CD4-positive, alpha-beta T cell treated with Interleukin-15 for 4 hours (primary cell): Measurements from ENCODE around the gene TM9SF1.

ENCODE experiments used
- DNase-seq: peaks from one replicate; pipeline ENCODE4 v3.0.0-alpha.2; 2020; ENCODE audit warnings: low spot score

The TM9SF1 gene, protein sequence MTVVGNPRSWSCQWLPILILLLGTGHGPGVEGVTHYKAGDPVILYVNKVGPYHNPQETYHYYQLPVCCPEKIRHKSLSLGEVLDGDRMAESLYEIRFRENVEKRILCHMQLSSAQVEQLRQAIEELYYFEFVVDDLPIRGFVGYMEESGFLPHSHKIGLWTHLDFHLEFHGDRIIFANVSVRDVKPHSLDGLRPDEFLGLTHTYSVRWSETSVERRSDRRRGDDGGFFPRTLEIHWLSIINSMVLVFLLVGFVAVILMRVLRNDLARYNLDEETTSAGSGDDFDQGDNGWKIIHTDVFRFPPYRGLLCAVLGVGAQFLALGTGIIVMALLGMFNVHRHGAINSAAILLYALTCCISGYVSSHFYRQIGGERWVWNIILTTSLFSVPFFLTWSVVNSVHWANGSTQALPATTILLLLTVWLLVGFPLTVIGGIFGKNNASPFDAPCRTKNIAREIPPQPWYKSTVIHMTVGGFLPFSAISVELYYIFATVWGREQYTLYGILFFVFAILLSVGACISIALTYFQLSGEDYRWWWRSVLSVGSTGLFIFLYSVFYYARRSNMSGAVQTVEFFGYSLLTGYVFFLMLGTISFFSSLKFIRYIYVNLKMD

DNA sequence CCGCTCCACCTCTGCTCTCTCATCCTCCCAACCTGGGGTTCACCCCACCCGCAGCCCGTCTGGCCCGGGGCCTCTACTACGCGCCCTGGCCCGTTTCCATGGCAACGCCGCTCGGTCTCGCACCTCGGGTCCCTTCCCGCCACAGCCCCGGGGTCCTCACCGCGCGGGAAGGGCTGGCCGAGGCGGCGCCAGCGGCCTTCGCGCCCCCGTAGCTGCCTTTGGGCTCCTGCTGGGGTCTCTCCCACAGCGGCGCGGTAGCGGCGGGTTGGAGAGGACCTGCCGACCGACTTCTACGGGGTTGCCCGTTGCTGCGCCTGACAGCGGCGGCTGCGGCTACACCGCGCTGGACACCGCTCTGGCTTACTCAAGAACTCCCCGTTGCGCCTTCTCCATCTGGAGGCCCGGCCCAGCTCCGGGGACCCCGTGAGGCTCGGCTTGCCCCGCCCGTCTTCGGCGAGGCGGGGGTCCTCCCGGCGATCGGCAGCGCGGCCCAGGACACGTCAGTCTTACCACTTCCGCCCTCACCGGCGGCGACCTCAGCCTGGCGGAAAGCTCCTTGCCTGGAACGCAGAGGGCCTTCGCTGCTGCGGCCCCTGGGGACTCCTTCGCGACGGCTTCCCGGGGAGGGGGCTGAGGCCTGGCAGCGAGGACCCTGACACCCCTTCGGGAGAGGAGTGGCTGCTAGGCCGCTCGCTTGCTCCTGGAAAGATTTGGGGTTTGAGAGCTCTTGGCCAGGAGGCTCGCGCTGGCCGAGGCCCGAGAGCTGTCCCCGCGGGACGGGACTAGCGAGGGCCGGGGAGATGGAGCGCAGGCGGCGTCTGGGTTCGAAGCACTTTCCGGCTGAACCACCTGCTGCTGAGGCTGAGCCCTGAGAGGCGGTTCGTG lies at the start of gene TM9SF1:
TM9SF1 (minus strand) TSS at position 256 of the 885 bp plus-strand sequence. CDS start 422 bp downstream, outside the sequence.
- DNase-seq: peak; percentile 89

DNA sequence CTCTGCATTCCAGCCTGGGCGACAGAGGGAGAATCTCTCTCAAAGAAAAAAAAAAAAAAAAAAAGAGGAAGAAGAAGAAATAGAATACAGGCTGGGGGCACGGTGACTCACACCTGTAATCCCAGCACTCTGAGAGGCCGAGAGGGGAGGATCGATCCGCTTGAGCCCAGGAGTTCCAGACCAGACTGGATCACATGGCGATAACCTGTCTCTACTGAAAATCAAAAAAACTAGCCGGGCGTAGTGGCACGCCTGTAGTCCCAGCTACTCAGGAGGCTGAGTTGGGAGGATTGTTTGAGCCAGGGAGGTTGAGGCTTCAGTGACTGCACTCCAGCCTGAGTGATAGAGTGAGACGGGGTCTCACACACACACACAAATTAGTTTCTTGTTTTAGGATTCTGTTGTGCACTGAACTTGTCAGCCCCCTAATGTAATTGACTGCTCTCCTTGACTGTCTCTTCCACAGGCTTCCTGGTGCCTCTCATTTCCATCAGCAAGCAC lies 48.1 kb upstream of the TM9SF1 start:
- DNase-seq: no peak

DNA sequence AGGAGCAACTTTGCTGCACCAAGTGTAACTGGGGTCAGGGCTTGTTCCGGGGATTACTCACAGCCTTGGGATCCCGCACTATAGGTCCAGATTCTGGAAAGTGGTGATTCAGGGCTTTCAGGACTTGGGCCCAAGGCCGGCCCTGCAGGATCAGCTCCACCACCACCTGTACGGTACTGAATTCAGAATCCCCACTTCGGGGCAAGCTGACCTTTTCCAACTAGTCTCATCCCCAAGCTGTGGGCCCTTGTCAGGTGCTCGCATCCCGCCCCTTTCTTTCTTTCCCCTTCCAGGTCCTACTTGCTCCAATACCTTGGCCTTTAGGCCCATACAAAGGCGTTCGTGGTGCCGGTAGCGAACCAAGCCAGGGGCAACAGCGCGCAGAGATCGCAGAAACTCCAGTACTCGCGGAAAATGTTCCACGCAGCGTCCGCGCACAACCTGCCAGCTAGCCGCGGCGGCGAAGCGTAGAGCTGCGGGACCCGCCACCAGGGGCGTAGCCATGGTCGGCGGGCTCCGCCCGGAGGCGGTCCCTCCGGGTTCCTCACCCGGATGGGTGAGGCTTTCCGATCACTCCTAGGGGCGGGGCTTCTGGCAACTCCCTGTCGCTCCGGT lies 46.7 kb upstream of the TM9SF1 start:
- peak; percentile 92 for DNase-seq

DNA sequence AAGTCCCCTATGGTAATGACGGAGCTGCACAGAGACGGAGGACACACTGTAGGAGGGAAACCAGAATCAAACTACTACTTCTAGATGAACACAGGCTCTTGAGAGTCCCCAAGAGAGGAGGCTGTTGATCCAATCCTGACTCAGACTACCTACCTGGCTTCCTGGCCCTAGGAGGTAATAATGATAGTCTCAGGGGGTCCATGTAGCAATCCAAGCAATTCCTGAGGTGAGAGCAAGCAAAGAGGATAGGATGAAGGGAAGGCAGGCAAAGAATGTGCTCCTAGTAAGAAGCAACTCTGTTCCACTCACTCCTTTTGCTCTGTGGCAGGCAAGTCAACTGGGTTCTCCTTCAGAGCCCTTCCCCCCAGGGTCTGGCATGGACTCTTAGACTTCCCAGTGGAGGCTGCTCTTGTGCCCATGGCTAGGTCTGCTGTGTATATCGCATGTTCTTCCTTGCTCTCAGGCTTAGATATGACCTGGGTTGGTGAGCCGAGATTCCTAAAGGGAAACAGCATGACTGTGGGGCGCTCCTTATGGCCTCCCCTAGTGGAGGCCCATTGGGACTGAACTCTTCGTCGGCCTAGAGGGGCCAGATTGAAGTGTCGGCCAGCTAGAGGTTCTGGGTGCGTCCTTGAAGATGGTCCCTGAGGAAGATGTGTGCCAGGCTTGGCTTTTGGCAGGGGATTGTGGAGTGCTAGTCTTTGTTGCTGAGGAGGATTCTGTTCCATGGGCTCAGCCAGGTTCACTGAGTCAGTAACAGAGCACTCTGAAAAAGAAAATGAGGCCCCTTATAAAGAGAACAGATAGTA lies 45.1 kb upstream of the TM9SF1 start:
- no peak for DNase-seq

DNA sequence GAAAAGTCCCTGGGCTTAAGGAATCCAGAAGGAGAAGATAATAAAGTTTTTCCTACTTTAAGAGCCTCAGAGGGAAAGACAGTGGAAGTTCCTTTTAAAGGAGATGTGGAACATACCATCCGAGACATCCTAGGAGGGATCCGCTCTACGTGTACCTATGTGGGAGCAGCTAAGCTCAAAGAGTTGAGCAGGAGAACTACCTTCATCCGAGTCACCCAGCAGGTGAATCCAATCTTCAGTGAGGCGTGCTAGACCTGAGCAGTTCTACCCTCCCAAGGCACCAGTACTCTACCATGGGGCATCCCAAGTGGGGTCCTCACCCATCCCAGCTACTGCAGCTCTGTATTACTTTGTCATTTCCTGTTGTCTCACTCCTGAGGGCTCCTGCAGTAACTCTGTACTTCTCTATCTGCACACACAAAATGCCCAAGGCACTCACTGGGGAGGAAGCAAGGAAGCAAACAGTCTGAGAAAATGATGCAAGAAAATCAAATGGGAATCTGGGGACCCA lies 43.3 kb upstream of the TM9SF1 start:
- DNase-seq: no peak

DNA sequence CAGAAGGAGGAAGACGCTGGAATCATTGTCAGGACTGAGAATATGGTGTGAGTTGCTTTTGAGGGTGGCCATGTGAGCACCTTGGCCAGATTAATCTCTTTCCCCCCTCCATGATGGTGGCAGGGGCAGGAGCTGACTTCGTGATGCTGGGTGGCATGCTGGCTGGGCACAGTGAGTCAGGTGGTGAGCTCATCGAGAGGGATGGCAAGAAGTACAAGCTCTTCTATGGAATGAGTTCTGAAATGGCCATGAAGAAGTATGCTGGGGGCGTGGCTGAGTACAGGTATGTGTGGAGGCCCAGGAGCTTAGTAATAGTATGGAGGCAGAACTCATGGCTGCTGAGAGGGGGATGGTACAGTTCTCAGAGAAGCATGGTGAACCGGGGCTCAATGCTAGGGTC lies 42.9 kb upstream of the TM9SF1 start:
- no peak for DNase-seq

DNA sequence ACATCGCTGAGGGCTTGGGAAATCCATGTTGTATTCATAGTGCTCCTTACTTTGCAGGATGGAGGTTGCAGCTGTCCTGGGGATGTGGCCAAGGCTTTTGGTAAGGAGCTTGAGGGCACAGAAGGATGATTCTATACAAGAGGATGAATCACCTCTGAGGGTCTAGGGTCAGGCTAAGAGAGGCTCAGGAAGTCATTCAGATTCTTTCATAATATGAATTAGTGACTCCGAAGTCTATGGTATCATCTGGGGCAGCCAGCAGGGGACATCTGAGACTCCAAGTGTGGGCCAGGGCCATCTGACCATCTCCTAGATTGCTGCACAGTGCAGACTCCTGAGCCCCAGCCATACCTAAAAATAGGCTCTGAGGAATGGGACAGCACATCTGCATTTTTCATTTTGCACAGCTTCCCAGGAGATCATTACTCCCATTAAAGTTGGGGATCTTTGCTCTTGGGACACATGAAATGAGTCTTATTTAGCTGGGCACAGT lies 42.3 kb upstream of the TM9SF1 start:
- DNase-seq: no peak

DNA sequence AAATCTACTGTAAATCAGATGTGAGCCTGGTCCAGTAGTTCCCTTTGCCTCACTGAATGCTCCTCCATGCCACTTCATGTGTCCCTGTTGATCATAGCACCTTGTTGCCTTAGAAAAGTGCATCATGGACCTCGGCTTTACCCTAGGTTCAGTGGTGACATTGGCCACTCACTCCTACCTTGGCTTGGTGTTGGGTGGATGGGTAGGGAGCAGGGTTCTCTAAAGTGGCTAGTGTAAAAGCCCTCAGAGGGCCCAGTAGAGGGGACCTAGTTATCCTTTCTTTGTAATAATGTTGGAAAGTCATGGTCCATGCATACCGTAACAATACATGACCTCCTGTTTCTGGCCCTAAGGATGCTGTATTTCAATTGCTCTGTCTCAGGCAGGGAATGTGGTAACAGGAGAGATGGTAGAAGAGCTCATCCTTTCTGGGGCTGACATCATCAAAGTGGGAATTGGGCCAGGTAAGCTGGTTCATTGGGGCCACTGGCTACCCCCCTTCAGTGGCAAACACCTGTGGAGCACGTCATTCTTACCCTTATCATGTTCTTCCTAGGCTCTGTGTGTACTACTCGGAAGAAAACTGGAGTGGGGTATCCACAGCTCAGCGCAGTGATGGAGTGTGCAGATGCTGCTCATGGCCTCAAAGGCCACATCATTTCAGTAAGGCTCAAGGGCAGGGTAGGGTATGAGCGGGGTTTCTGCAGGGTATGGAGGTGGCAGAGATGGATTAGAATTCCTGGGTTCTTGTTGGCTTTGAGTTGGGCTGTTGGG lies 41.6 kb upstream of the TM9SF1 start:
- DNase-seq: no peak

DNA sequence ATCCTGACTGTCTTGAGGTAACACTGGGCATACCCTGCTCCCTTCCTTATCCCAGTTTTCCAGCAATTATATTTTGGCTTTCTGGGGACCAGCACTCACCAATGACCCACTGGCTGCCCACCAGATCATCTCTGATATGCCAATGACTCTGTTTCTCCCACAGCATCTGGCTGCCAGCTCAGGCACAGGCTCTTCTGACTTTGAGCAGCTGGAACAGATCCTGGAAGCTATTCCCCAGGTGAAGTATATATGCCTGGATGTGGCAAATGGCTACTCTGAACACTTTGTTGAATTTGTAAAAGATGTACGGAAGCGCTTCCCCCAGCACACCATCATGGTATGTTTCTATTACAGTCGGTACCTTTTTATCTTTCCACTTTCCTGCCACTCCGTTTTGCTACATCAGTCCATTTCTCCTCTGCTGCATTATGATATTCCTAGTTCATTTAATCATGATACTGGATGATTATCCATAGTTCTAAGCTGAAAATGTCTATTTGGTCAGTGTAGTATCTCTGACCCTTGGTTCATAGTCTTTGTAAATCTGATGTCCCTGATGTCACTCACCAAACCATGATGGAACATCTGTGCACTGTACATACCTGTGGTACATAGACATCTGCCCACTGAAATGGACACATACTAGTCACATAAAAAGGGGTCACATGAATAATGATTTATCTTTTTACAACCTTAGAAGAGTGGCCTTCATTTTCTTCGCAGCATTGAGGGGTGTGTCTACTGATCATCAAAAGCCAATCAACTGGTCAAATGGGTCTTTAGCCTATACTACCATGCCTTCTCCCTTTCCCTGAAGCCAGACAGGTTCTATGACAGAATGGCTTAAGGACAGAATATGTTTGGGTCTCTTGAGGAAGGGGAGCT lies 40.8 kb upstream of the TM9SF1 start:
- no peak for DNase-seq

DNA sequence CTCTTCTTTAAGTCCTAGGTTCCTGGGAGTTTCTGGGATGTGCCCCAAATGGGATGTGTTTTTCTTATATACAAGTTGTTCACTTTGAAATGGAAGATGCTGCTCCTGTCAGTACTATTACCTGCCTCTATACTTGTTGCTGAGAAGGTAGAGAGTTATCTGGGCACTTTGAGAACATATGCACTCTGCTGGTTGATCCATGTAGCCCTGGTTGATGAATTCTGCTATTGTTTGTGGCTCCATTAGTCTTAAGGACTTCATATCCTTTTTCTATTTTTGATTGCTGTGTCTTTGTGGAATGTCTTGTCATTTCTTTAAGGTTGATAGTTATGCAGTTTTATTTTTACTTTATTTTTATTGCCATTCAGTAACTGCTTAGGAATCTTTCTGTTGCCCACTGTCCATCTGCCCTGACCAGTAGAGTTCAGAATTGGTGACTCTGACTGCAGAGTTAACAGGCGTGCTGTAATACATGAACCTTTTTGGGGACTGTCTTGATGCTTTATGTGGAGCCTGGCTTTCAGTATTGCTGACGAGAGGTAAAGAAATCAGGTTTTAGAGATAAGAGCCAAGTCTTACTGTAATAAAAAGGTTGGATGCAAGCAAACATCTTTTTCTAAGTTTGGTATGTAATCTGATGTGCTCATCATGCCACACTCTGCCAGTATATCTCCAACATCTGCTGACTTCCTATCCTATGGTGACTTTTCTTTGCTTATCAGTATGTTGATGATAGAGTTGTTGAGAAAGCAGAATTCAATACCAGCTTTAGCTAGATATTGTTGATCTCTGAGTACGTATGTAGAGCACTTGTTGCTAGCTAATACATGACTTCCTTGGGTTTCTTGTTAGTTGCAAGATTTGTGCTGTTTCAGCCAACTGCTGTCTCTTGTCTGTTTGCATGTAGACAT lies 39.1 kb upstream of the TM9SF1 start:
- no peak for DNase-seq

DNA sequence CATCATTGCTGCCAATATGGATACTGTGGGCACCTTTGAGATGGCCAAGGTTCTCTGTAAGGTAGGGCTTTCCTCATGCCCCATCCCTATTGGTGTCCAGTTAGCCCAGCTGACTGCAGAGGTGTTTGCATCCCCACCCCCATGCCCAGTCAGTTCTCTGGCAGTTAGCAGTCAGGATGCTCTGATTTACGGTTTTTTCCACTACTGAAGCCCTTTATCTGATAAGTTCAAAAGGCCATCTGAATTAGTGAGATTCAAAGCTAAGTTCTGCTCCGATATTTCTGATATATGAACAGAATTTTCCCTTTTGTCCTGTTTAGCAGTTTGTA lies 38.3 kb upstream of the TM9SF1 start:
- no peak for DNase-seq

DNA sequence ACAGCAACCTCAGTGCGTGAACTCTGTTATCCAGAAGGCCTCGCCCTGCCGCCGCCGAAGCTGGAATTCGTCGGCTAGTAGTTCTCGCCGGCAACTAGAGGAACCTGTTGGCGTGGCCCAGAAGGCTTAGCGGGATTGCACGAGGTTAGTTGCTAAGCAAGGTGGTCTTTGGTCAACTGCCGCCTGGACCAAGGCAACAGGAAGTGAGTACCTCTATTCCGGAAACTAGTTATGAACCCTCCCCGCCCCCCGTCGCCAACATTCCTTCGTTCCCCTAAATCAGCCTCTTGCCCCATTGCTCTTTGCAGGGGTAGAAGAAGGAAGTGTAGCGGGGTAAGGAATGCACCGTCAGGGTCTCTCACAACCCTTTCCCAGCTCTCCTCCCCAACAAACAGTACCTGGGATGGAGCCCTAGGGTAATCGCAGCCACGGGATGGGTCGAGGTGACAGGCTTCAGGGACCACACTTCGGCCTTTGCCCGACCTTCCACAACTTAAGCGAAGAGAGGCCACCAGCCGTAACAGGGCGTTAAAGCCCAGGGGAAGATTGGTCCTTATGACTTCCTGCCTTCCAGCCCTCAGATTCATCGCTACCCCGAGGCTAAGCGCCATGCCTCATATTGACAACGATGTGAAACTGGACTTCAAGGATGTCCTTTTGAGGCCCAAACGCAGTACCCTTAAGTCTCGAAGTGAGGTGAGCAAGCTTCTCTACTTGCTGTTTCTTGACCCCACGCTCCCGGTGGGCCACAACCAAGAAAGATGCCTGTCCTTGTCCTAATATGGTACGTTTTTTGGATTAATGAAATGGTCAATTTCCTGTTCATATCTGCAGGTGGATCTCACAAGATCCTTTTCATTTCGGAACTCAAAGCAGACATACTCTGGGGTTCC lies 37.6 kb upstream of the TM9SF1 start, which contains the start of gene GMPR2:
GMPR2 (plus strand) TSS at position 285 of the 893 bp plus-strand sequence; CDS start at position 610, 325 bp downstream.
- no peak for DNase-seq

DNA sequence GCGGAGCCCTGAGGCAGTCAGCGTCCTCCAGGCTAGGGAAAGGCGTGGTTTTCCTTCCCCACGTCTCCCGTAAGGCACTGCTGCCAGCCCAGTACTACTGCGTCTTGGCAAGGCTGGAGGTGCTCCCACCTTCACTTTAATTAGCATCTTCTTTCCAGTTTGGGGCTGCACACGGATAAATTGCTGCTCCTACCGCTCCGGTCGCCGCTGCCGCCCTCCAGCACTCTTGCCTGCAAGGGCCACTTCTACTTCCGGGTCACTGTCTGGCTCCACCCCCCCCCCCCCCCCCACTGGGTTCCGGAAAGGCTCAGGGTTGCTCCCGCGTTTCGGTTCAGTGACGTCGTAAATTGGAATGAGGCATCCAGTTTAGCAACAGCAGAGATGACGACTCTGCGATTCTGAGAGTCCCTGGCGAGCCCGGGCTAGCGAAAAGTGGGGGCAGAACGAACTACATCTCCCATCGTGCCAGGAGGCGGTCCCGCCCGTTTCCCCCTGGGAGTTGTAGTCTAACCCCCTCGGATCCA lies 36.9 kb upstream of the TM9SF1 start, which contains the start of gene NEDD8:
NEDD8 (minus strand) TSS at position 247 of the 524 bp plus-strand sequence; CDS start at position 147, 100 bp downstream.
- DNase-seq: peak; percentile 87

DNA sequence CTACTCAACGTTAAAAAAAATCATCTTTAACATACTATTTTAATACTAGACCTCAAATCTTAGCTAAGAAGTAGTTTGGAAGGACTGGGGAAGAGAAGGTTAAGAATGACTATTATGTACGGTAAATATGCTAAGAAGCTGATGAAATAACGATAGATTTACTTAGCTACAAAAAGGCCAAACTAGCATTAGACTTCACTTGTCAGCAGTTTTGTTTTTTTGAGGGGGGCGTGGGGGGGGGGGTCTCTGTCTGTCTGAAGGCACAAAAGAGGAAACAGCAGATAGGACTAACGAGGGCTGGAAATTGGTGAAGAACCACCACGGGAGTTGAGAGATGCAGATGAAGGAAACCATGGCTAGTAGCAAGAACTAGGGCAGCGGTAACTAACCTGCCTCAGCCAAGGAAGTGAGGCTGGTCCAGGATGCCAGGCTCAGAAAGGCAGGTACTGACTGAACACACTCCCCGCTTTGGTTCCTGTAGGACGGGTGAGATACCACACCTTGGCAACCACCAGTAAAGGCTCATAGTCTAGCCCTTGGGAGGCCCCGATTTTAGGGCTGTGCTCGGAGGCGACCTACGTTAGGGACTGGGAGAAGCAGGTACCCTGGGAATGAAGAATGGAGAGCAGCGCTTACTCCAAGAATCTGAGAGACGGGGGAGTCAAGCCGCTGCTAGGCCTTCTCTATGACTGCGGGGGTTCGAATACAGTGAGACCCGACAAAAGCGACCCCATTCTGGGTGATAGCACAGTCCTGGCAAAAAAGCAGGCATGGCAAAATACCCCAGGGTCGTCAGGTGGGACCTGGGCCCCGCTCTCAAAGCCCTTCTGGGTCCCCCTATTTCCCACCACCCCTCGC lies 36.3 kb upstream of the TM9SF1 start:
- peak; percentile 12 for DNase-seq

DNA sequence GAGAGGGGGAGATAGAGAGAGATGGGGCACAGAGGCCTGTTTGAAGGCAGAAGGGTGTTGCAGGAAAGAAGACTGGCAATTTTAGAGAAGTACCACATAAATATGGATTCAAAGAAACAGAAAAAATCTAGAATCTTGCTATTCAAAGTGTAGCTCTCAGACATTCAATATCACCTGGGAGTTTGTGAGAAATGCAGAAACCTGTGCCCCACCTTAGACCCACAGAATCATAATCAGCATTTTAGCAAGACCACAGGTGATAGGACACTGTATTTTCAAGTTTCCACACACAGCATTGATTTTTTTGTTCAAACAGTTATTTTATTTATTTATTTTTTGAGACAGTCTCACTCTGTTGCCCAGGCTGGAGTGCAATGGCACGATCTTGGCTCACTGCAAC lies 33.7 kb upstream of the TM9SF1 start:
- no peak for DNase-seq
